Ovary (tissue), 9 donors: ENCODE data around the gene NUBPL. TPM values are rescaled to one million over a fixed set of nuclear protein-coding genes. Genes with fewer than 3 reads are reported as not detected.
"Not testable (repeated sequence)": the region's sequence is repeated elsewhere in the genome, so short reads cannot be mapped to it uniquely, and the experiment has no call there.

Source experiments
- DNase-seq, 5 donors: peaks; one replicate each; pipeline ENCODE4 v3.0.0-alpha.2; 2019 to 2020
- H3K27ac ChIP-seq, 2 donors: fragments of 200-600 bp; one replicate each; pipeline versions ENCODE4 v1.5.1 to v1.8.0; 2019 to 2022
- H3K27me3 ChIP-seq: fragments of 200-600 bp; one replicate; pipeline ENCODE4 v1.8.0; 2022
- H3K36me3 ChIP-seq: fragments of 200-600 bp; sonication (generic); one replicate; pipeline ENCODE4 v1.5.1; 2019
- H3K4me1 ChIP-seq: one replicate; pipeline ENCODE4 v1.8.1; 2013; ENCODE audit warnings: mild to moderate bottlenecking, moderate library complexity; ENCODE audit not compliant: insufficient read depth
- H3K4me3 ChIP-seq: fragments of 200-600 bp; sonication (generic); one replicate; pipeline ENCODE4 v1.5.1; 2017
- H3K9me3 ChIP-seq, 2 donors: fragments of 200-600 bp in 1 of 2; sonication (generic) in 1 of 2; one replicate each; pipeline versions ENCODE4 v1.5.1 to v1.8.1; 2013 to 2019; ENCODE audit warnings: mild to moderate bottlenecking in 1 of 2, moderate library complexity in 1 of 2
- EP300 ChIP-seq: sonication (generic); formaldehyde crosslinking; IDR thresholded peaks from one replicate; pipeline ENCODE4 v1.6.1; 2017; ENCODE audit warnings: antibody characterized with exemption
- POLR2A ChIP-seq: fragments of 450-650 bp; IDR thresholded peaks from one replicate; pipeline ENCODE4 v1.6.1; 2017; ENCODE audit warnings: antibody characterized with exemption, mild to moderate bottlenecking, moderate library complexity
- WGBS, 3 donors: extraction: QIAGEN DNeasy Blood & Tissue Kit in 1 of 3; methylation state at CpG; one replicate each; pipeline versions ENCODE4 v1.1.5 to v1.1.7; 2013 to 2017; 5-methylcytosine and 5-hydroxymethylcytosine counted together
- intact Hi-C, 4 donors: fragments of 100-400 bp; cut with DNase I; formaldehyde crosslinking; loops; one replicate each; pipeline versions ENCODE4 v1.11.0 to v1.15.1; 2022 to 2023
- polyA plus RNA-seq, 2 donors: library from polyadenylated mRNA; stranded (reverse); fragments of 200-250 nt in 1 of 2; fragments of 350-450 nt in 1 of 2; fragmentation: Illumina TruSeq in 1 of 2; extraction: RNeasy Lipid Tissue Mini Kit (QIAGEN cat#74804) in 1 of 2; gene quantifications; one replicate each; pipeline ENCODE4 v1.2.3, GENCODE V29; 2013 to 2014
- total RNA-seq, 7 donors: library from RNA; depleted of rRNA in 2 of 7; stranded (reverse); fragments of >200 nt in 2 of 7; fragmentation: NEBNext Ultra II Directional in 3 of 7; extraction: Animal tissue kit (Norgen Biotek cat#: 25700) in 3 of 7; gene quantifications; one replicate each; pipeline versions ENCODE4 v1.1.0 to v1.2.4, GENCODE V29; 2016 to 2023
- TF ChIP-seq, protein P1 (sequence below), 3 donors: fragments of 450-650 bp in 2 of 3; fragments of 200-600 bp in 1 of 3; IDR thresholded peaks; one replicate each; pipeline versions ENCODE4 v1.5.1 to v1.8.0; 2016 to 2022; ENCODE audit warnings: antibody characterized with exemption in 3 of 3, mild to moderate bottlenecking in 1 of 3
- donor health status: DM: no; HTN: no; CAD: no; lungs with moderate emphysema.
- donor health status: DM: no; HTN: no; CAD: no.
- donor health status: Bipolar disorder and iron deficiency.
- donor health status: DM: yes; HTN: yes; CAD: no.
- donor health status: DM: no; HTN: no; CAD: no.
- donor health status: DM: yes; HTN: yes; CAD: no.

The NUBPL gene
- total and polyA plus RNA-seq, 9 donors = 5.8 to 17.6 (median 14.0) TPM

DNA sequence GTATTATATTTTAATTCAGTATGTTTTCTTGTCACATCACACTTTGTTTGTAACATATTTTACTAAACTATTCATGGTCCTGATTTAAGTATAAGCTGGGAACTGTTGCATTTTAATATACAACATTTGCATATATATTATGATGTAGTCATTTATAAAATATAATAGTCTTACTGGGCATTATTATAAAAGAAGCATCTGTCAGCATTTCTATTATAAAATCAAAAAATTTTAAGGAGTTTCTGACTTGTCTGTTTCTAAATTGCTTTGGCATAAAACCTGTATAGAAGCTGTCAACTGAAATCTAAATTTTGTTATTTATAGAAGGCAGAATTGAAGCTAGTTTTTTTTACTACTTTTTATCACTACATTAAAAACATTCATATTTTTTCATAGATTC lies 166.6 kb downstream of the NUBPL start:
- no peak for DNase-seq
- H3K4me3 ChIP-seq = no peak overlapping the region
- H3K36me3 ChIP-seq = no peaks in the 10 kb centered on the region
- TF ChIP-seq, protein P1, sequence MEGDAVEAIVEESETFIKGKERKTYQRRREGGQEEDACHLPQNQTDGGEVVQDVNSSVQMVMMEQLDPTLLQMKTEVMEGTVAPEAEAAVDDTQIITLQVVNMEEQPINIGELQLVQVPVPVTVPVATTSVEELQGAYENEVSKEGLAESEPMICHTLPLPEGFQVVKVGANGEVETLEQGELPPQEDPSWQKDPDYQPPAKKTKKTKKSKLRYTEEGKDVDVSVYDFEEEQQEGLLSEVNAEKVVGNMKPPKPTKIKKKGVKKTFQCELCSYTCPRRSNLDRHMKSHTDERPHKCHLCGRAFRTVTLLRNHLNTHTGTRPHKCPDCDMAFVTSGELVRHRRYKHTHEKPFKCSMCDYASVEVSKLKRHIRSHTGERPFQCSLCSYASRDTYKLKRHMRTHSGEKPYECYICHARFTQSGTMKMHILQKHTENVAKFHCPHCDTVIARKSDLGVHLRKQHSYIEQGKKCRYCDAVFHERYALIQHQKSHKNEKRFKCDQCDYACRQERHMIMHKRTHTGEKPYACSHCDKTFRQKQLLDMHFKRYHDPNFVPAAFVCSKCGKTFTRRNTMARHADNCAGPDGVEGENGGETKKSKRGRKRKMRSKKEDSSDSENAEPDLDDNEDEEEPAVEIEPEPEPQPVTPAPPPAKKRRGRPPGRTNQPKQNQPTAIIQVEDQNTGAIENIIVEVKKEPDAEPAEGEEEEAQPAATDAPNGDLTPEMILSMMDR (IDR thresholded peaks at IDR 0.05) = no peak
- TF ChIP-seq EP300 (no peak), POLR2A (no peak)
- no peaks in the 10 kb centered on the region for H3K4me1 ChIP-seq
- peaks cover 0 to 3% of the 10 kb centered on the region in 2 donors for H3K9me3 ChIP-seq
- no peak overlapping the region for H3K27ac ChIP-seq
- intact Hi-C loops = no loop called here
- H3K27me3 ChIP-seq = no peaks in the 10 kb centered on the region

DNA sequence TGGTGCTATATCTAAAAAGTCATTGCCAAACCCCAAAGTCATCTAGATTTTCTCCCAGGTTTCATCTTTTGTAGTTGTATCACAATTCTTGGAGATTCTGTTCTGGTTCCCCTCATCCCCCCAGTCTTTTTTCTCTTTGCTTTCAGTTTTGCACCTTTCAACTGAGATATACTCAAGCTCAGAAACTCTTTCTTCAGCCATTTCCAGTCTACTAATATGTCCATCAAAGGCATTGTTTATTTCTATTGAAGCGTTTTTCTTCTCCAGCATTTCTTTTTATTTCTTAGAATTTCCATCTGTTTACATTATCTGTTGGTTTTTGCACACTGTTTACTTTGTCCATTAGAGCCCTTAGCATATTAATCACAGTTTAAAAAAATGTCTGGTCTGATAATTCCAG lies 179.5 kb downstream of the NUBPL start:
- TF ChIP-seq POLR2A = no peak
- TF ChIP-seq, protein P1 (IDR thresholded peaks at IDR 0.05) = no peak
- intact Hi-C loops = no loop called here

DNA sequence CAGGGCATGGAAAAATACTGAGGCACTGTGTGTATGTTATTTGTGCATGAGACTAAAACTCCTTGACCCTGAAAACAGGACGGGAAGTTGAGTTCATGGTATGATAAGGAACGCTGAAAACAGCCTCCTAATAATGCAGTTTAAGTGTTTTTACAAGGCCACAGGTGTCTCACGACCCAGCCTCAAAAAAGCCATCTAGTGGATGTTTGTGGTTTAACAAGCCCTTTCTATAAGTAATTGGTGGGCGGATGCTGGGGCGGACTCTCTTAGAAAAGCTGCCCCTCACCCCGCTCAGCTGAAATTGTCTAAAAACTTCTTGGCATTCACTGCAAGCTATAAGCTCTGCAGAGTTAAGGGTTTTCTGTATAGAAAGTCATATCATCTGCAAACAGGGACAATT lies 184.5 kb downstream of the NUBPL start:
- no peak for DNase-seq
- H3K27ac ChIP-seq = no peak overlapping the region
- H3K9me3 ChIP-seq = peaks cover 2 to 4% of the 10 kb centered on the region in 2 donors
- intact Hi-C loops = no loop called here
- TF ChIP-seq POLR2A (no peak), EP300 (no peak)
- TF ChIP-seq, protein P1 (IDR thresholded peaks at IDR 0.05) = no peak
- WGBS, 3 donors = 85 to 91% (median 86%) methylated on average over 6 of the region's 6 CpGs
- no peaks in the 10 kb centered on the region for H3K27me3 ChIP-seq
- no peaks in the 10 kb centered on the region for H3K4me1 ChIP-seq
- H3K4me3 ChIP-seq = no peak overlapping the region
- H3K36me3 ChIP-seq = no peaks in the 10 kb centered on the region

More for the DNA sequence above, 179.5 kb downstream of the NUBPL start:
- no peaks in the 10 kb centered on the region for H3K27me3 ChIP-seq
- DNase-seq = no peak
- H3K9me3 ChIP-seq = no peaks in the 10 kb centered on the region
- WGBS, 3 donors = 84 to 97% (median 87%) methylated on average over 1 of the region's 1 CpG
- no peaks in the 10 kb centered on the region for H3K36me3 ChIP-seq
- no peak overlapping the region for H3K27ac ChIP-seq
- H3K4me1 ChIP-seq = no peaks in the 10 kb centered on the region
- H3K4me3 ChIP-seq = no peak overlapping the region

DNA sequence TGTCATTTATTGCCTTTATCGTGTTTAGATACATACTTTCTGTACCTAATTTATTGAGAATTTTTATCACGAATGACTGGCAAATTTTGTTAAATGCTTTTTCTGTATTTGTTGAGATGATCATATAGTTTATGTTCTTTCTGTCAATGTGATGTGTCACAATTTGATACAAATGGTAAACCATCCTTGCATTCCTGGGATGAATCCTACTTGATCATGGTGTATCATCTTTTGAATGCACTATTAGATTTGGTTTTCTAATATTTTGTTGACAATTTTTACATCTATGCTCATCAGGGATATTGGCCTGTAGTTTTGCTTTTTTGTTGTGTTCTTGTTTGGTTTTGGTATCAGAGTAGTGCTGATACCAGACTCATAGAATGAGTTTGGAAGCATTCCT lies 185.1 kb downstream of the NUBPL start:
- intact Hi-C loops = no loop called here
- Histone ChIP-seq H3K4me3 (no peak overlapping the region), H3K27ac (no peak overlapping the region), H3K9me3 (peaks cover 2 to 4% of the 10 kb centered on the region in 2 donors), H3K27me3 (no peaks in the 10 kb centered on the region), H3K36me3 (no peaks in the 10 kb centered on the region), H3K4me1 (no peaks in the 10 kb centered on the region)
- TF ChIP-seq EP300 (no peak), POLR2A (no peak)
- TF ChIP-seq, protein P1 (IDR thresholded peaks at IDR 0.05) = no peak
- no peak for DNase-seq
- 95 to 96% (median 95%) methylated on average over 2 of the region's 2 CpGs for WGBS, 3 donors

DNA sequence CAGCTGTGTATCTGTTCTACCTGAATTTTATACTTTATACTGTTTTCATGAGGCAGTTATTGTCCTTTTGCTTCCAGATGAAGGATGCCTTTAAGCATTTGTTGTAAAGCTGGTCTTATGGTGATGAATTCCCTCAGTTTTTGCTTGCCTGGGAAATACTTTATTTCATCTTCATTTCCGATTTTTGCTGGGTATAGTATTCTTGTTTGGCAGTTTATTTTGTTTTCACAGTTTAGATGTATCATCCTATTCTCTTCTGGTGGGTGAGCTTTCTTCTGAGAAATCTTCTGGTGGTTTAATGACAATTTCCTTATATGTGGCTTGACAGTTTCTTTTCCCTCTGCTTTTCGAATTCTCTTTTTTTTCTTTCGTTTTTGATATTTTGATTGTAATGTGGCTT lies 188.1 kb downstream of the NUBPL start:
- WGBS, 3 donors = 93 to 94% (median 93%) methylated on average over 3 of the region's 3 CpGs
- intact Hi-C loops = no loop called here
- peaks cover 2 to 4% of the 10 kb centered on the region in 2 donors for H3K9me3 ChIP-seq
- TF ChIP-seq, protein P1 (IDR thresholded peaks at IDR 0.05) = no peak
- TF ChIP-seq EP300 (no peak), POLR2A (no peak)
- H3K4me1 ChIP-seq = no peaks in the 10 kb centered on the region
- no peaks in the 10 kb centered on the region for H3K27me3 ChIP-seq
- no peaks in the 10 kb centered on the region for H3K36me3 ChIP-seq
- H3K27ac ChIP-seq = no peak overlapping the region
- H3K4me3 ChIP-seq = no peak overlapping the region
- no peak for DNase-seq

DNA sequence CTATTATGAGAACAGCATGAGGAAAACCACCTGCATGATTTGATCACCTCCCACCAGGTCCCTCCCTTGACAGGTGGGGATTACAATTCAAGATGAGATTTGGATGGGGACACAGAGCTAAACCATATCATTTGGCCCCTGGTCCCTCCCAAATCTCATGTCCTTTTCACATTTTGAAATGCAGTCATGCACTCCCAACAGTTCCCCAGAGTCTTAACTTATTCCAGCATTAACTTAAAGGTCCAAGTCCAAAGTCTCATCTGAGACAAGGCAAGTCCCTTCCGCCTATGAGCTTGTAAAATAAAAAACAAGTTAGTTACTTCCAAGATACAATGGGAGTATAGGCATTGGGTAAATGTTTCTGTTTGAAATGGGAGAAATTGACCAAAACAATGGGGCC lies 189.8 kb downstream of the NUBPL start:
- WGBS, 3 donors = 94 to 95% (median 94%) methylated on average over 1 of the region's 1 CpG
- intact Hi-C loops, H3K4me1 ChIP-seq, DNase-seq, H3K36me3 ChIP-seq, H3K27me3 ChIP-seq, H3K9me3 ChIP-seq, H3K27ac ChIP-seq, H3K4me3 ChIP-seq: not testable (repeated sequence)
